HG03442 (cell line): ENCODE results near the gene FKBP8.
"Not testable (repeated sequence)": the region's sequence is repeated elsewhere in the genome, so short reads cannot be mapped to it uniquely, and the experiment has no call there.

ENCODE experiments used
- ATAC-seq: cut with Tn5 transposase; IDR thresholded peaks from one replicate; pipeline ENCODE4 v1.9.1; 2021; ENCODE audit warnings: mild to moderate bottlenecking, moderate library complexity; ENCODE audit not compliant: unreplicated experiment

The FKBP8 gene

GRCh38 chr19:18542941-18543813 lies at the start of gene FKBP8:
TSS of gene FKBP8 (minus strand) at chr19:18543573. CDS start at chr19:18541970, 1,603 bp downstream.
- ATAC-seq: peak; percentile 92

DNA sequence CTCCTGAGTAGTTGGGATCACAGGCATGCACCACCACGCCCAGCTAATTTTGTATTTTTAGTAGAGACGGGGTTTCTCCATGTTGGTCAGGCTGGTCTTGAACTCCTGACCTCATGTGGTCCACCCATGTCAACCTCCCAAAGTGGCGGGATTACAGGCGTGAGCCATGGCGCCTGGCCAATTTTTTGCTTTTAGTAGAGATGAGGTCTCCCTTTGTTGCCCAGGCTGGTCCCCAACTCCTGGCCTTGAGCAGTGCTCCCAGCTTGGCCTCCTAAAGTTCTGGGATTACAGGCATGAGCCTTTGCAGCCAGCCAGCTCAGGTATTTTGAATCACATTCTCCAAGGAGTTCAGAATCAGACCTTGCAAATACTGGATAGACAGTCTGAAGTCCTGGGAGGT lies 49.4 kb upstream of the FKBP8 start:
- not testable (repeated sequence) for ATAC-seq

GRCh38 chr19:18591735-18592385 lies 48.5 kb upstream of the FKBP8 start:
- ATAC-seq: no peak

DNA sequence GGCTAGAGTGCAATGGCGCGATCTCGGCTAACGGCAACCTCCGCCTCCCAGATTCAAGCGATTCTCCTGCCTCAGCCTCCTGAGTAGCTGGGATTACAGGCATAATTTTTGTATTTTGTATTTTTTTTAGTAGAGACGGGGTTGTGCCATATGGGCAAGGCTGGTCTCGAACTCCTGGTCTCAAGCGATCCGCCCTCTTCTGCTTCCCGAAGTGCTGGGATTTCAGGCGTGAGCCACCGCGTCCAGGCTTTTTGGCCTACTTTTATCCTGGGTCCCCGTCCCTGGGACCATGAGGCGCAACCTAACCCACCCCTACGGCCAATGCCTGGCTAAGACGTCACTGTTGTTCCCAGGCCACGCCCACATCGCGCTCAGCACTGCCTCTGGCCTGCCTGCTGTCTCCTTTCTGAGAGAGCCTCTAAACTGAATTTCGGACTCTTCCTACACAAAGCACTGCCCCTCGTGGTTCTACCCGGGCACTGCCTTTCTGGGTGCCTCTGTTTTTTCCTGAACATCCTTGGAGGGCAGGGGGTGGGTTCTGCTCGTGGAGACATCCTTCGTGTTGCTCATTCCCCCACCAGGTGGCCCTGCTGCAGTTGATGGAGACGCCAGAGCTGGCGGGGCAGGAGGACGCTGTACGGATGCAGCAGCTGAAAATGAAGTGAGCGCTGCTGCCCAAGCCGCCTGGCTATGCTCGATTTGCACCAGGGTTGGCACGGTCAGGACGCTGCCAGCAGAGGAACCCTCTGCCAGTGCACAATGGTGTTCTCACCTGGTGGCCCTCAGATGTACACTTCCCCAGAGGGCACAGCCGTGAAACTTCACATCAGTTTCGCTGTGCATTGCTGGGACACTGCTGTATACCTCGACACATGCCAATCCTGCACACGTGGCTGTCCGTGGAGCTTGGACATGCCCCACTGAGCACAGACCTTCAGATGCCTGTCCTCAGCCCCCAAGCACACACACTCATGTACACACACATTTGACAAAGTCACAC lies 47.2 kb upstream of the FKBP8 start:
- ATAC-seq: no peak

- peak; percentile 20 for ATAC-seq
Observed at GRCh38 chr19:18589380-18590272, 46.3 kb upstream of the FKBP8 start.

DNA sequence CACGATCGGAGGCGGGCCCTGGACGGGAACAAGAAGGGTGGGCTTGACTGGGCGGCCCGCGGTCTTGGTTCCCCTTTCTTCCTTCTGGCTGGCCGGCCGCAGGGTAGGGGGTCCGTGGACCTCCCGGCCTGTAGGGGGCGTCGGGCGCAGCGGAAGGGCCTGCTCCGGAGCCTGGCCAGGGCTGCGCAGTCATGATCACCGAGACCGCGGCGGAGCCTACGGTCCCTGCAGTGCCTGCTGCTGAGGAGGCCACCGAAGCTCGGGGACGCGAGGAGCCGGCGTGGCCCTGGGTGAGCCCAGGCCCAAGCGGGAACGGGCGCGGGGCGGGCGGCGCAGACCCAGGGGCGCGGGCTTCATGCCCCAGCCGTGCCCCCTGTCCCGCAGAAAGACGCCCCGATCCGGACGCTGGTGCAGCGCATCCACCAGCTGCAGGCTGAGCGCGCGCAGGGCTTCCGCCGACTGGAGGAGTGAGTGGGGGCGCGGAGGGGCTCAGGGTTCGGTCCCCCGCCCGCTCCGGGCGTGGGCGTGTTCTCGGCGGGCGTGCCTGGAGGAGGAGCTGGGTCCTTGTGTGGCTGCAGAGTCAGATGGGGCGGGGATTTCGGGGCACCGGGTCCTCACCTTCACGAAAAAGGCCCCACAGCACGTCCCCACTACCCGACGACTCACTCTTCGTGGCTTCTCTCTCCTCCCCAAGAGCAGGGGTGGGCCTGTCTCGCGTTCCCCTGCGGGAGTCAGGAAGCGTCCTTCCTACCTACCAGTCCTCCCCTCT lies 45.4 kb upstream of the FKBP8 start, which contains the start of gene REX1BD:
Gene REX1BD, plus strand, starts transcription at position 188 of the 769 bp plus-strand sequence. Its CDS starts 4 bp downstream, at position 192.
- peak; percentile 68 for ATAC-seq

- no peak for ATAC-seq
Observed at GRCh38 chr19:18587962-18588610, 44.7 kb upstream of the FKBP8 start.

GRCh38 chr19:18587561-18587960 lies 44.2 kb upstream of the FKBP8 start:
- ATAC-seq: no peak

- ATAC-seq: no peak
Observed at GRCh38 chr19:18586306-18586705, 42.9 kb upstream of the FKBP8 start.

- ATAC-seq: no peak
Observed at GRCh38 chr19:18580311-18580710, 36.9 kb upstream of the FKBP8 start.

- no peak for ATAC-seq
Observed at GRCh38 chr19:18577365-18577914, 34.1 kb upstream of the FKBP8 start.

DNA sequence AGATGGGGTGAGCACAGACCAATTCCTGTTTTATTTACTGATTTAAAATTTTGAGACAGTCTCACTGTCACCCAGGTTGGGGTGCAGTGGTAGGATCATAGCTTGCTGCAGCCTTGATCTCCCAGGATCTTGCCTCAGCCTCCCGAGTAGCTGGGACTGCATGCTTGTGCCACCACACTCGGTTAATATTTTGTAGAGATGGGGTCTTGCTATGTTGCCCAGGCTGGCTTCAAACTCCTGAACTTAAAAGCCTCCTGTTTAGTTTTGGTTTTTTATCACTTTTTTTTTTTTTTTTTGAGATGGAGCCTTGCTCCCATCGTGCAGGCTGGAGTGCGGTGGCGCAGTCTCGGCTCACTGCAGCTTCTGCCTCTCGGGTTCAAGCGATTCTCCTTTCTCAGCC lies 33.0 kb upstream of the FKBP8 start:
- no peak for ATAC-seq

GRCh38 chr19:18574691-18575291 lies 31.4 kb upstream of the FKBP8 start:
- ATAC-seq: no peak

DNA sequence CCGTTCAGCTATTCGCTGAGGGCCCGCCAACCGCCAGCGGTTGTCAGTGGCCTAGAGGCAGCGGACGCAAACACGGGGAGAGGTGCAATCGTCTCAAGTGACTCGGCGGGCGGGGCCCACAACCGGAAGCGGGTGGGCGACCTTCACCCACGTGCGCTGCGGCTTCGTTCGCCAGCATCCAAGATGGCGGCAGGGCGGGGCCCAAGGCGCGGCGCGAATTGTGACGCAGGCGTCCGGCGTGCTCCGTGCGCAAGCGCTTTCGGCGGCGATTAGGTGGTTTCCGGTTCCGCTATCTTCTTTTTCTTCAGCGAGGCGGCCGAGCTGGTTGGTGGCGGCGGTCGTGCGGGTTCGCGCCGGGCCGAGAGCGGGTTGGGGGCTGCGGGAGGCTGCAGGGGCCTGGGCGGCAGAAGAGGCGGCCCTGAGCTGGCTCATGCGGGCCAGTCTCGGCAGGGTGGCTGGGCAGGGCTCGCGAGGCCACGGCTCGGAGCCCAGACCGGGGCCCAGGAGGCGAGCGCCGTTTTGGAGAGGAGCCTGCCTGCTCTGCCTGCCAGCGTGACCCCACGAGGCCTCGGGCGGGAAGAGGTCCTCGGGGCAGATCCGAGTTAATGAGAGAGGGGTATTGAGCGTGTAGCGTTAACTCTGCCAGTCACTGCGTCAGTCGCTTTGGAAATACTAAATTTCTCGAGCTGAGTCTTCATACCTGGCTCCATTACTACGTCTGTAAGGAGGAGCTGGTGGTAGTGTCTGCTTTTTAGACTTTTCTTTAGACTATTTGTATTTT lies 28.4 kb upstream of the FKBP8 start, which contains the start of gene UBA52:
Gene UBA52, plus strand, starts transcription at position 294 of the 781 bp plus-strand sequence. CDS start 1,444 bp downstream, outside the sequence.
- peak; percentile 89 for ATAC-seq

GRCh38 chr19:18568367-18568766 lies 25.0 kb upstream of the FKBP8 start:
- ATAC-seq: no peak

- no peak for ATAC-seq
Observed at GRCh38 chr19:18566953-18567352, 23.6 kb upstream of the FKBP8 start.

- no peak for ATAC-seq
Observed at GRCh38 chr19:18562086-18562485, 18.7 kb upstream of the FKBP8 start.
